ENCODE data around the gene WDSUB1.

- TF ChIP-seq CTCF (IDR thresholded peaks at IDR 0.05; ENCODE audit: low read depth, low read length, poor library complexity, severe bottlenecking) (no peak), EZH2phosphoT487 (IDR thresholded peaks at IDR 0.05; ENCODE audit: borderline replicate concordance, low read length) (no peak)
Measured at GRCh38 chr2:159201360-159202063, 85.0 kb downstream of the WDSUB1 start.
